Measurements from ENCODE around the gene PIANP.
A peak's percentile ranks its signal among the peaks of the same experiment; 100 is the strongest.

- peak; percentile 27 for TF ChIP-seq CTCF (IDR thresholded peaks at IDR 0.05; ENCODE audit: insufficient read depth, low read length, poor library complexity, severe bottlenecking)
- no peak for TF ChIP-seq EZH2phosphoT487 (conservative IDR thresholded peaks at IDR 0.05; ENCODE audit: low read length)
These were observed 55.7 kb downstream of the PIANP start for GRCh38 chr12:6644903-6645302.
